Loucy (cell line): Measurements from ENCODE around the gene KBTBD3.

Source experiments
- CTCF ChIP-seq: fragments of 200-600 bp; sonication (generic); conservative IDR thresholded peaks from 2 replicates; pipeline ENCODE4 v1.5.1; 2014; ENCODE audit warnings: mild to moderate bottlenecking, antibody characterized with exemption, low read length
- EZH2phosphoT487 ChIP-seq: fragments of 200-600 bp; IDR thresholded peaks from 2 replicates; pipeline ENCODE4 v1.6.1; 2018; ENCODE audit warnings: antibody characterized with exemption, mild to moderate bottlenecking, moderate library complexity, borderline replicate concordance

DNA sequence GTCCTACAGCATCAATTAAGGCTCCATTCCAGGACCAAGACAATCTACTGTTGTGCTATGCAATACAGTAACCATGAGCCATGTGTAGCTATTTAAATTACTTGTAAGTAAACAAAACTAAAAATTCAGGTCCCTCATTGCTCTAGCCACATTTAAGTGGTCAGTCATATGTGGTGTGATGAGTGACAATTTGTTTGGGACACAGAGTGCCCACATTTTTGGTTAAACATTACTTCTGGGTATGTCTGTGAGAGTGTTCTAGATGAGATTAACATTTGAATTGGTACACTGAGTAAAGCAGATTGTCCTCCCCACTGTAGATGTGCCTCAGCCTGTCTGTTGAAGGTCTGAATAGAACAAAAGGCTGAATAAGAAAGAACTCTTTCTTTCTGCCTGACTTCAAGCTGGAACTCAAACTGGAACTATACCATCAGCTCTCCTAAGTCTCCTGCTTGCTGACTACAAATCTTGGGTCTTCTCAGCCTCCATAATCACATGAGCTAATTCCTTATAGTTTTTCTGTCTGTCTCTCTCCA, 15.8 kb downstream of the KBTBD3 start:
- TF ChIP-seq CTCF (no peak), EZH2phosphoT487 (no peak)
